GM18520 (cell line): Measurements from ENCODE around the gene MLLT10.

ENCODE experiments used
- ATAC-seq: cut with Tn5 transposase; IDR thresholded peaks from one replicate; pipeline ENCODE4 v1.9.1; 2021; ENCODE audit not compliant: unreplicated experiment

Gene MLLT10

DNA sequence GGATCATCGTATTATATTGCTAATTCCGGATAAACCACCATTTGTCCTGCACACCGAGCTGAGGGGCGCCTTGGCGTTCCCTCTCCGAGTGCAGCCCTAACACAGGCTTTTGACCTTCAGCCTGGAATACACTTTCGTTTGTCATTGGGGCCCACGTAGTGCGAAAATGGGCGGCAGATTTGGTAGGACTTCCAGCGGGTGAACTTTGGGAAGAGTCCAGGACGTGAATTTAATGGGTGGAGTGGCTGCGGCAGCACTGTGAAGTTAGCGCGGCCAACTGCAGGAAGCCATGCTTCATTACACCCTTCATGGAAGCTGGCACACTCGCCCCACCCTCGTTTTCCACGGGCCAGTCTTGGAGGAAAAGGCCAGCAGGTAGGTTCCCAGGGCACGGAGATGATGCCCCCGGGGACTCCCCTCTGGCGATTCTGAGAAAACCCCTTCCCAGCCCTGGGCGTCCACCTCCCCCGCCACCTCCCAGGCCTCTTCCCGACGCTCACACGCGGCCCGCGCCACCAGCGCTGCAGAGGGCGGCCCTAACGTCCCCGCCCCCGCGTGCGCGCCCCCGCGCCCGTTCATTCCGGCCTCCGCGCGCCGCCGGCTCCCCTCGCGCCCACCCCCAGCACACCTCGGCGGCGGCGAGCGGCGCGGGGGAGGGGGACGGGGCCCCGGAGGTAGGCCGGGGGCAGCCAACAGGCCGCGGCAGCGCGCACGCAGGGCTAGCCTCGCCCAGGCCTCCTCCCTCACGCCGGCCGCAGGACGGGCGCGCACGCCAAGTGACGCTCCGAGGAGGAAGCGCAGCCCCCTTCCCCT, at the start of gene MLLT10:
Gene MLLT10, plus strand, starts transcription at position 766 of the 813 bp plus-strand sequence. CDS start 413 bp downstream, outside the sequence.
- ATAC-seq: peak; percentile 87

GRCh38 chr10:21487416-21488180, 46.4 kb upstream of the MLLT10 start:
- no peak for ATAC-seq

DNA sequence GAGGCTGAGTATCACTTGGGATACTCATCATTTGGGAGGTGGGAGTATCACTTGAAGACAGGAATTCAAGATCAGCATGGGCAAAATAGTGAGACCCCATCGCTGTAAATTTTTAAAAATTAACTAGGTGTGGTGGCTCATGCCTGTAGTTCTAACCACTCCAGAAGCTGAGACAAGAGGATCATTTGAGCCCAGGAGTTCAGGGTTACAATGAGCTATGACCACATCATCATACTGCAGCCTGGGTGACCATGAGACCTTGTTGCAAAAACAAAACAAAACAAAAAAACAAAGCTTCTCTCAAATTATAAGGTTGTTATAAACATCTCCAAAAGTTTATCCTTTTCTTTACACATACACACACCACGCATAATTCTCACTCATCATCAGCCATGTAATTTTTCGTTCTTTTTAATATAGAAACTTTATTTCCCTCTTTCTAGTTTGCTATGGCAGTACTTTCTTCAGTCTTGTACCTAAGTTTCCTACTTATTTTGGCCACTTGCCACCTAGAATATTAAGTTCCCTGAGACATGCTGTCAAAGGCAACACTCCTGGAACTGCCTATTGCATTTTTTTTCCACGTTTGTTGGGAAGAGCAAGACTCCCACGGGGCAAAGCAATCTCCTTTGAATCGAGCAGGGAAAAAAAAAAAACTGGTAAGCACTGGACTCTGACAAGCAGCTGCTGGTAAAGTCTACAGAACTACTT, 45.6 kb upstream of the MLLT10 start:
- no peak for ATAC-seq

GRCh38 chr10:21488957-21489446, 45.0 kb upstream of the MLLT10 start:
- no peak for ATAC-seq

- ATAC-seq: no peak
Observed at GRCh38 chr10:21490028-21490710, 43.9 kb upstream of the MLLT10 start.

DNA sequence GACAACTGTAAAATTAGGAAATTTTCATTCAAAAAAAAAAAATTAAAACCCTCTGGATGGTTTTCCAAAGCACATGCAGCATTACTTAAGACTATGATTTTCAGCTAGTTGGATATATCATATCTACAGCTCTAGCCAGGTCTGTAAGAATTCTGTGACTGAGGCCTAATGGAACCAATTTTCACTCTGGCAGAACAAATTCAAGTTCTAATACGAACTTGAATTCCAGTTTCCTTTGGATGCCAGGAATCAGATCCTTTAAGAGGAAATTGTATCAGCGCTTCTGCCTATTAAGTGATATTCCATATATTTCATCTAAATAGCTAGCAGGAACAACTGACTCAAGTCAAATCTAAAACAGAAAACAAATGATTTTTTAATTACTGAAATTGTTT, 43.3 kb upstream of the MLLT10 start:
- no peak for ATAC-seq

DNA sequence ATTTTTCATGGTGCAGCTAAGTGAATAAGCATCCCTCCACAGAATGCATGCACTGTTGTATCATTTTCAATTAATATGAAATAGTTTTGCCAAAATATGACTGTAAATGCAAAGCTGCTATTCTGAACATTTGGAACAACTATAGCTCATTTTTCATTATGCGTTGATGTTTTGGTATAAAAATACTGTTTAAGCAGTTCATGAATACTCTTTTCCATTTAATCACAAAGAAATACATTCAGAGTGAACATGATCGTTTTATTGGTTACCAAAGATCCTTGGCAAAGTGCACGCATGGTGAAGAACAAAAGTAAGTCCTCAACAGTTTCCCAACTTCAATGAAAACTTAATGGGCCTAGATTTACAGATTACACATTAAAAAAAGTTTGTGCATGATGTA, 41.6 kb upstream of the MLLT10 start:
- ATAC-seq: no peak

DNA sequence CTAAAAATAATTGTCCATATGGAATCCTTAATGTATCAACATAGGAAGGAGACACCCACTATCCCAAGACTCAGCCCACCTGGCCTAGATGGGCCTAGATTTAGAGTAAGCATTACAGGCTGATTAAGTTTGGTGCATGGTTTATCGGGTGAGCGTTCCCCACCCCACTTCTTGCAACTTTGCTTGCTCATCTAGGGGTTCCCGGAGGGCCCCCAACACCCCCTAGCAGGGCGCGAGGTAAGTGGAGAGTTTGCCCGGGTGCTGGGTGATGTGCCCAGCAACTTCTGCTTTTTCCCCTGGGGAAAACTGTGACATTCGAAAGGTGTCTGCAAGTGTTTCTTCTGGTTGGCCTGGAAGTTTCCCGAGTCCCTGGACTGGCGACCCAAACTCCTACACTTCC, 40.2 kb upstream of the MLLT10 start:
- ATAC-seq: no peak

- ATAC-seq: no peak
Observed at GRCh38 chr10:21494191-21495001, 39.6 kb upstream of the MLLT10 start.

DNA sequence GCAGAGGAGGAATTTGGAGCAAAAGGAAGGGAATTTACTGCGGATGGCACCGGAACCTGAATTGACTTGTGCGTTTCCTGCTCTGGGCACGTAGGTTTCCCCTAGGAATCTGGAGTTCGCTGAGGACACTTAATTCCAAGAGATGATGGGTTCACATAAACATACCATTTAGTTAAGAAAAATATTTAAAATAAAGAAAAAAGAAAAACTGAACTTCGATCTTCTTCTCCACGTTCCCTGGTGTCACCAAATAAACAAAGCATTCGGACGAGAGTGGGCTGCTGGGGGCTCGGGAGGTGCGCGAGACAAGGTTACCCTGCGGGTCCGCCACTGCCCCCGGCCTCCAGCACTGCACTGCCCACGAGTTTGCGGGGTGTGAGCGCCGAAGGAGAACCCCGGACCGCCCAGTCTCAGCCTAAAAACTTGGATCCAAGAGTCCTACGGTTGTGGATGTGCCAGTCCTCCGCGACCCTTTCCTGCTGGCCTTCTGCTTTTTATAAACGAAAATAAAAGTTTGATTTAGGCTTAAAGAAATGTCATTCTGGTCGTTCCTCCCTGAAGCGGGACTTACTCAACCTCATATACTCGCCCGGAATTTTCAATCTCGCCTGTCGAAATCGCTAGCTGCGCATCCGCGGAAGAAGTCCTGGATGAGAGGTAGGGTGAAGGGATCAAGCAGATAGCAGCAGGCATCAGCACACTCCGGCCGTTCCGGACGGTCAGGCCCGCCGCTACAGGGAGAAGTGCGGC, 38.9 kb upstream of the MLLT10 start:
- no peak for ATAC-seq

DNA sequence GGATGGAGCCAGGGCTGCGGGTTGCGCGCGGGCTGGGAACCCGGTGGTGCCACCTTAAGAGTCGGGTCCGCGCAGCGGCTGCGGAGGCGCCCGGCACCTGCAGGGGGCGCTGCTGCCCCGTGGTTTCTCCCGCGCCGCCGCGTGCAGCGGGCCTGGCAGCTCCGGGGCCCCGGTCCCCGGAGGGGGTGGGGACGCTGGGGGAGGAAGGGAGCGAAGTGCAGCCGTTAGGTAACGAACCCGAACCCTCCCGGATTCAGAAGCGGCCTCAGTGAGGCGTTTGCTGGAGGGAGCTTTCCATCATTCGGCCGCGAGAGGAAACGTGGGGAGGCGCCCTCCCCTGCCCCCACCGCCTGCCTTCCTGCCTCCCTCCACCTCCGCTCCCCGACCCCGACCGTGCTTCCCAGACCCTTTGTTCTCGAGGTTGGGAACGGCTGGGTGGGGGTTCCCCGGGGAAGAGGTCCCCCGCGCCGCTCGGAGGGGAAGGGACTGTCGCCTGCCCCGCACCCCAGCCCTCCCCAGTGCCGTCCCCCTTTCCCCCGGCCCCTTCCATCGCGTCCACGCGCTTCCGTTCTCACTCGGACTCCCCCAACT, 38.2 kb upstream of the MLLT10 start:
- peak; percentile 74 for ATAC-seq

GRCh38 chr10:21496343-21497176, 37.5 kb upstream of the MLLT10 start:
- ATAC-seq: no peak

GRCh38 chr10:21497177-21497807, 36.7 kb upstream of the MLLT10 start:
- no peak for ATAC-seq

DNA sequence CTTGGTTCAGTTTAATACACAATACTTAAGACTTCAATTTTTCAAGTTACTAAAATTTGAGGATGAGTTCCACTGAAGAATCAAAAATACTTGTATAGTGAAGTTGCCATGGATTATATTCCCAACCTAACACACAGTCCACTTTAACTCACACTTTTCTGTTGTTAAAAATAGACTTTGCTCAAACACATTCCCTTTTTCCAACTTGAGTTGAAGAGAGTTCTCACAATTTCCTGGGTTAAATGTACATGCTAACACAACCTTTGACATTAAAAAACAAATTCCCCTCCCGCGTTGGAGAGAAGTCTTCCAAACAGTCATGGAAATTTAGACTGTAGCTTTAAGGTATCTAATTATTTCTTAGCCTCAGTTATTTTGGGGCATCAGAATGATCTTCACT, 35.7 kb upstream of the MLLT10 start:
- ATAC-seq: no peak

- no peak for ATAC-seq
Observed at GRCh38 chr10:21498986-21499385, 35.0 kb upstream of the MLLT10 start.

DNA sequence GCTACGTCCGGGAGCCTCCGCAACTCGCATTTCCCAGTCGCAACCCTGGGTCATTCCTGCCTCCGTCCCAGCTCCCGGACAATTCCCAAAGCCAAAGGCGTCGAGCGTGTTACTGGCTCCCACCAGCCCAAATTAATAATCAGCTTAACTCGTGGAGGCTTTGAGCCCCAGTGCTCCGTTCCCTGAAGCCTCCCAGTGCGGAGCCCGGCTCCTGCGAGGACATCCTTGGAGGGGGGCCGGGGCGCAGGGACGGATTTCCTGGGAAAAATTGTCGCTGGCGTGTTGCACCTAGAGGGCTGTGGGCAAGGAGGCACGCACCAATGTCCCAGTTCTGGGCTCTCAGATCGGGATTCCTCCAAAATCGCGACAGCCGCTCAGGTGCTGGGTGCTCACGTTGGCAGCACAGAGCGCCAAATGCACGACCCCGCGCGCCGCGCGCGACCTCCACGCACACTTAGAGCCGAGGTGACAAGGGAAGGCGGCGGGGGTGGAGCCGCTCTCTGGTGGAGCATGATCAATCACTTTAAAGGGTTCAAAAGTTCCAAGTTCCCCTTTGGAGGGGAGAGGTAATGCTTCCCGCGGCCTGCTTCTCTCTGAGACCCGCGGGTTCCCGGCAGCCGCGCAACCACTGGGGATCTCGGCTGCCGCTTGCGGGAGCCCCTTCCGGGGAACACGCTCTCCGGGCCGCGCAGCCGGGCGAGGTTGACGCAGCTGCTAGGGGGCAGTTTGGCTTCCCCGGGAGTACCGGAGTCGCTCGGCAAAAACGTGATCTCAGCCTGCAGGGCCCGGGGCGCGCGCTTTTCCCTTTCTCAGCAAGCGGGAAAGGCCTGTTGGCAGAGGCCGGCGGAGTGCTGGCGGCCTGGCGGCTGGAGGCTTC, 34.1 kb upstream of the MLLT10 start:
- ATAC-seq: no peak

DNA sequence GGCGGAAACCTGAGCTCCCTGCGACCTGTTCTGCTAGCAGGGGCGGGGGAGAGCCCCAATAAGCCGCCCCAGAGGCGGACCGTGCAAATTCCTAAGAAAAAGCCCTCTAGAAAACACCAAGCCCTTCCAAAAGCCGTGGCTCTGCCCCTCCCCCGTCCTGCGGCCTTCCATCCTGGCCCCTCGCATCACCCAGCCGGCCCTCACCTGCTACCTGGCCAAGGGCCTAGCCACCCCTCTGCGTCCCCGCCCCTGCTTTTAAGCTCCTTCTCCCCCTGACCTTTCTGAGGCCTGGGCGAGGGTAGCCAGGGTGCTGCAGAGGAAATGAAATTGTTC, 33.5 kb upstream of the MLLT10 start:
- ATAC-seq: no peak
